GM21723 (cell line): ENCODE measurements around the gene TAP1.
"Not testable (repeated sequence)": the region's sequence is repeated elsewhere in the genome, so short reads cannot be mapped to it uniquely, and the experiment has no call there.

Source experiments
- ATAC-seq: cut with Tn5 transposase; IDR thresholded peaks from one replicate; pipeline ENCODE4 v1.9.1; 2021; ENCODE audit warnings: mild to moderate bottlenecking, moderate library complexity; ENCODE audit not compliant: unreplicated experiment

TAP1 gene

GRCh38 chr6:32805404-32805803 is 48.1 kb downstream of the TAP1 start:
- not testable (repeated sequence) for ATAC-seq

GRCh38 chr6:32803416-32803815 is 50.1 kb downstream of the TAP1 start:
- ATAC-seq = no peak

GRCh38 chr6:32799740-32800139 is 53.8 kb downstream of the TAP1 start:
- ATAC-seq = no peak

- no peak for ATAC-seq
These were observed 54.3 kb downstream of the TAP1 start for GRCh38 chr6:32799168-32799567.

GRCh38 chr6:32796848-32797776 is 56.4 kb downstream of the TAP1 start:
- no peak for ATAC-seq
